Measurements from ENCODE around the gene MPHOSPH8. TPM values are rescaled to one million over a fixed set of nuclear protein-coding genes. Genes with fewer than 3 reads are reported as not detected.
A peak's percentile ranks its signal among the peaks of the same experiment; 100 is the strongest.

The MPHOSPH8 gene
- total and polyA plus RNA-seq, 2 donors (not counting 1 experiment from before 2014, with no cell fraction given), result 18.3 to 18.8 TPM

GRCh38 chr13:19604306-19604705, 29.2 kb upstream of the MPHOSPH8 start:
- Histone ChIP-seq H3K9ac (ENCODE audit: insufficient read depth, low read length) (no peak overlapping the region), H3K27ac (ENCODE audit: insufficient read depth, low read length) (no peak overlapping the region), H3K27me3 (ENCODE audit: control insufficient read depth, insufficient read depth, low read length) (no peaks in the 10 kb centered on the region), H3K4me1 (ENCODE audit: control insufficient read depth, extremely low read depth, insufficient read depth, low read length) (peaks cover 2% of the 10 kb centered on the region), H4K20me1 (ENCODE audit: control insufficient read depth, extremely low read depth, insufficient read depth, low read length) (no peaks in the 10 kb centered on the region), H3K9me3 (ENCODE audit: control insufficient read depth, insufficient read depth, low read depth, low read length) (no peaks in the 10 kb centered on the region), H2AFZ (ENCODE audit: low read length) (no peak overlapping the region), H3K4me2 (ENCODE audit: extremely low read depth, insufficient read depth, low read length) (no peak overlapping the region), H3K79me2 (ENCODE audit: control insufficient read depth, insufficient read depth, low read length) (peaks cover 2% of the 10 kb centered on the region), H3K4me3 (replicated peaks in 1 of 4; ENCODE audit: control extremely low read depth in 1 of 4, insufficient read depth in 1 of 4, low read depth in 3 of 4, low read length in 4 of 4) (no peak overlapping the region), H3K36me3 (ENCODE audit: control insufficient read depth, insufficient read depth, low read length) (no peaks in the 10 kb centered on the region)
- TF ChIP-seq, protein P1, sequence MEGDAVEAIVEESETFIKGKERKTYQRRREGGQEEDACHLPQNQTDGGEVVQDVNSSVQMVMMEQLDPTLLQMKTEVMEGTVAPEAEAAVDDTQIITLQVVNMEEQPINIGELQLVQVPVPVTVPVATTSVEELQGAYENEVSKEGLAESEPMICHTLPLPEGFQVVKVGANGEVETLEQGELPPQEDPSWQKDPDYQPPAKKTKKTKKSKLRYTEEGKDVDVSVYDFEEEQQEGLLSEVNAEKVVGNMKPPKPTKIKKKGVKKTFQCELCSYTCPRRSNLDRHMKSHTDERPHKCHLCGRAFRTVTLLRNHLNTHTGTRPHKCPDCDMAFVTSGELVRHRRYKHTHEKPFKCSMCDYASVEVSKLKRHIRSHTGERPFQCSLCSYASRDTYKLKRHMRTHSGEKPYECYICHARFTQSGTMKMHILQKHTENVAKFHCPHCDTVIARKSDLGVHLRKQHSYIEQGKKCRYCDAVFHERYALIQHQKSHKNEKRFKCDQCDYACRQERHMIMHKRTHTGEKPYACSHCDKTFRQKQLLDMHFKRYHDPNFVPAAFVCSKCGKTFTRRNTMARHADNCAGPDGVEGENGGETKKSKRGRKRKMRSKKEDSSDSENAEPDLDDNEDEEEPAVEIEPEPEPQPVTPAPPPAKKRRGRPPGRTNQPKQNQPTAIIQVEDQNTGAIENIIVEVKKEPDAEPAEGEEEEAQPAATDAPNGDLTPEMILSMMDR (conservative IDR thresholded peaks at IDR 0.05 in 1 of 2, IDR thresholded peaks at IDR 0.05 in 1 of 2; ENCODE audit: low read depth in 1 of 2, low read length in 2 of 2), result no peak
- no peak for TF ChIP-seq EZH2 (IDR thresholded peaks at IDR 0.05; ENCODE audit: low read length, missing control alignments)
- no peak for DNase-seq (ENCODE audit: low read depth in 2 of 2)

- no peak overlapping the region for H3K9ac ChIP-seq (ENCODE audit: insufficient read depth, low read length)
- no peak overlapping the region for H2AFZ ChIP-seq (ENCODE audit: low read length)
- DNase-seq (ENCODE audit: low read depth in 2 of 2), result peak in 1 of 2 donors; percentile 76
- TF ChIP-seq EZH2 (IDR thresholded peaks at IDR 0.05; ENCODE audit: low read length, missing control alignments), result no peak
- TF ChIP-seq, protein P1 (conservative IDR thresholded peaks at IDR 0.05 in 1 of 2, IDR thresholded peaks at IDR 0.05 in 1 of 2; ENCODE audit: low read depth in 1 of 2, low read length in 2 of 2), result no peak
- H3K4me3 ChIP-seq (replicated peaks in 1 of 4; ENCODE audit: control extremely low read depth in 1 of 4, insufficient read depth in 1 of 4, low read depth in 3 of 4, low read length in 4 of 4), result no peak overlapping the region
- H3K36me3 ChIP-seq (ENCODE audit: control insufficient read depth, insufficient read depth, low read length), result no peaks in the 10 kb centered on the region
- H3K27ac ChIP-seq (ENCODE audit: insufficient read depth, low read length), result no peak overlapping the region
- H4K20me1 ChIP-seq (ENCODE audit: control insufficient read depth, extremely low read depth, insufficient read depth, low read length), result no peaks in the 10 kb centered on the region
- peaks cover 2% of the 10 kb centered on the region for H3K79me2 ChIP-seq (ENCODE audit: control insufficient read depth, insufficient read depth, low read length)
- H3K9me3 ChIP-seq (ENCODE audit: control insufficient read depth, insufficient read depth, low read depth, low read length), result no peaks in the 10 kb centered on the region
- peaks cover 2% of the 10 kb centered on the region for H3K4me1 ChIP-seq (ENCODE audit: control insufficient read depth, extremely low read depth, insufficient read depth, low read length)
- H3K27me3 ChIP-seq (ENCODE audit: control insufficient read depth, insufficient read depth, low read length), result no peaks in the 10 kb centered on the region
- no peak overlapping the region for H3K4me2 ChIP-seq (ENCODE audit: extremely low read depth, insufficient read depth, low read length)
These were observed 28.1 kb upstream of the MPHOSPH8 start for GRCh38 chr13:19605161-19605955.

GRCh38 chr13:19606152-19606551, 27.3 kb upstream of the MPHOSPH8 start:
- no peak overlapping the region for H3K9ac ChIP-seq (ENCODE audit: insufficient read depth, low read length)

More at GRCh38 chr13:19606152-19606551, 27.3 kb upstream of the MPHOSPH8 start:
- H3K4me2 ChIP-seq (ENCODE audit: extremely low read depth, insufficient read depth, low read length), result no peak overlapping the region
- H3K4me3 ChIP-seq (replicated peaks in 1 of 4; ENCODE audit: control extremely low read depth in 1 of 4, insufficient read depth in 1 of 4, low read depth in 3 of 4, low read length in 4 of 4), result no peak overlapping the region
- peaks cover 2% of the 10 kb centered on the region for H3K79me2 ChIP-seq (ENCODE audit: control insufficient read depth, insufficient read depth, low read length)
- no peaks in the 10 kb centered on the region for H3K36me3 ChIP-seq (ENCODE audit: control insufficient read depth, insufficient read depth, low read length)
- DNase-seq (ENCODE audit: low read depth in 2 of 2), result peak in 1 of 2 donors; percentile 29
- H4K20me1 ChIP-seq (ENCODE audit: control insufficient read depth, extremely low read depth, insufficient read depth, low read length), result no peaks in the 10 kb centered on the region
- H3K4me1 ChIP-seq (ENCODE audit: control insufficient read depth, extremely low read depth, insufficient read depth, low read length), result peaks cover 2% of the 10 kb centered on the region
- no peaks in the 10 kb centered on the region for H3K27me3 ChIP-seq (ENCODE audit: control insufficient read depth, insufficient read depth, low read length)
- no peak overlapping the region for H3K27ac ChIP-seq (ENCODE audit: insufficient read depth, low read length)
- TF ChIP-seq, protein P1 (conservative IDR thresholded peaks at IDR 0.05 in 1 of 2, IDR thresholded peaks at IDR 0.05 in 1 of 2; ENCODE audit: low read depth in 1 of 2, low read length in 2 of 2), result no peak
- no peak for TF ChIP-seq EZH2 (IDR thresholded peaks at IDR 0.05; ENCODE audit: low read length, missing control alignments)
- H2AFZ ChIP-seq (ENCODE audit: low read length), result no peak overlapping the region
- H3K9me3 ChIP-seq (ENCODE audit: control insufficient read depth, insufficient read depth, low read depth, low read length), result no peaks in the 10 kb centered on the region

All from fibroblast of lung (primary cell).